GM08714 (cell line): ENCODE results near the gene BAIAP2.

Experiments
- H3K4me3 ChIP-seq: fragments of 200-500 bp; sonication (Bioruptor generic); 2 replicates; pipeline ENCODE4 v1.5.1; 2014; ENCODE audit warnings: mild to moderate bottlenecking, low read length, inconsistent platforms
- ZNF274 ChIP-seq: IDR thresholded peaks from 2 replicates; pipeline ENCODE4 v1.6.1; 2012; ENCODE audit warnings: mild to moderate bottlenecking, low read depth, low read length

Gene BAIAP2

GRCh38 chr17:81081222-81082176, 46.5 kb downstream of the BAIAP2 start:
- no peak overlapping the region for H3K4me3 ChIP-seq
- no peak for TF ChIP-seq ZNF274

GRCh38 chr17:81082177-81083073, 47.5 kb downstream of the BAIAP2 start:
- no peak overlapping the region for H3K4me3 ChIP-seq
- TF ChIP-seq ZNF274: no peak

- H3K4me3 ChIP-seq: no peak overlapping the region
- no peak for TF ChIP-seq ZNF274
Measured at GRCh38 chr17:81083125-81083765, 48.3 kb downstream of the BAIAP2 start.

GRCh38 chr17:81084680-81085419, 49.9 kb downstream of the BAIAP2 start:
- TF ChIP-seq ZNF274: no peak

GRCh38 chr17:81085420-81085911, 50.5 kb downstream of the BAIAP2 start:
- TF ChIP-seq ZNF274: no peak
- no peak overlapping the region for H3K4me3 ChIP-seq

More at GRCh38 chr17:81084680-81085419, 49.9 kb downstream of the BAIAP2 start:
- H3K4me3 ChIP-seq: no peak overlapping the region

GRCh38 chr17:81086789-81087551, 52.0 kb downstream of the BAIAP2 start:
- H3K4me3 ChIP-seq: no peak overlapping the region
- TF ChIP-seq ZNF274: no peak

GRCh38 chr17:81090361-81091136, 55.6 kb downstream of the BAIAP2 start:
- no peak for TF ChIP-seq ZNF274
- no peak overlapping the region for H3K4me3 ChIP-seq

- H3K4me3 ChIP-seq: no peak overlapping the region
- no peak for TF ChIP-seq ZNF274
Measured at GRCh38 chr17:81091154-81091553, 56.2 kb downstream of the BAIAP2 start.

- no peak for TF ChIP-seq ZNF274
Measured at GRCh38 chr17:81091774-81092517, 57.0 kb downstream of the BAIAP2 start.

GRCh38 chr17:81092518-81093095, 57.7 kb downstream of the BAIAP2 start:
- no peak for TF ChIP-seq ZNF274
- no peak overlapping the region for H3K4me3 ChIP-seq

More at GRCh38 chr17:81091774-81092517, 57.0 kb downstream of the BAIAP2 start:
- no peak overlapping the region for H3K4me3 ChIP-seq
